OCI-LY1 (cell line): ENCODE results near the gene MLC1.

ENCODE experiments used
- H2AFZ ChIP-seq: fragments of 200-600 bp; sonication (generic), shearing (Covaris generic); 2 replicates; pipeline ENCODE4 v1.6.0; 2014; ENCODE audit warnings: antibody characterized with exemption, mild to moderate bottlenecking, low read length
- H3F3A ChIP-seq: fragments of 200-600 bp; sonication (generic), shearing (Covaris generic); 2 replicates; pipeline ENCODE4 v1.6.0; 2014; ENCODE audit warnings: mild to moderate bottlenecking, antibody characterized with exemption, low read length, moderate library complexity; ENCODE audit not compliant: insufficient read depth
- H3K27ac ChIP-seq: fragments of 200-600 bp; sonication (generic); 2 replicates; pipeline ENCODE4 v1.5.1; 2014; ENCODE audit warnings: low read length, mixed run types, mild to moderate bottlenecking, low read depth; ENCODE audit not compliant: poor library complexity, severe bottlenecking
- H3K27me3 ChIP-seq: fragments of 200-600 bp; sonication (generic); 2 replicates; pipeline ENCODE4 v1.6.0; 2014; ENCODE audit warnings: antibody characterized with exemption, mild to moderate bottlenecking, low read length, moderate library complexity; ENCODE audit not compliant: insufficient read depth
- H3K36me3 ChIP-seq: fragments of 200-600 bp; sonication (generic); 2 replicates; pipeline ENCODE4 v1.6.1; 2014; ENCODE audit warnings: mild to moderate bottlenecking, antibody characterized with exemption, low read length, moderate library complexity, mixed read lengths; ENCODE audit not compliant: insufficient read depth
- H3K4me1 ChIP-seq: fragments of 200-600 bp; sonication (generic); 2 replicates; pipeline ENCODE4 v1.5.1; 2014; ENCODE audit warnings: mild to moderate bottlenecking, low read length, moderate library complexity; ENCODE audit not compliant: insufficient read depth, severe bottlenecking
- H3K4me2 ChIP-seq: fragments of 200-600 bp; sonication (generic), shearing (Covaris generic); 2 replicates; pipeline ENCODE4 v1.6.1; 2014; ENCODE audit warnings: low read length
- H3K4me3 ChIP-seq: fragments of 200-600 bp; sonication (generic); 2 replicates; pipeline ENCODE4 v1.5.1; 2014; ENCODE audit warnings: low read length, low read depth, mild to moderate bottlenecking, mixed read lengths; ENCODE audit not compliant: poor library complexity, severe bottlenecking
- H3K79me2 ChIP-seq: fragments of 200-600 bp; shearing (Covaris generic); 2 replicates; pipeline ENCODE4 v1.6.1; 2016; ENCODE audit warnings: mixed run types, low read length, mixed read lengths; ENCODE audit not compliant: insufficient read depth
- H3K9ac ChIP-seq: fragments of 200-600 bp; sonication (generic), shearing (Covaris generic); 2 replicates; pipeline ENCODE4 v1.6.1; 2014; ENCODE audit warnings: mild to moderate bottlenecking, low read length, mixed read lengths
- H3K9me2 ChIP-seq: fragments of 200-600 bp; sonication (generic), shearing (Covaris generic); 2 replicates; pipeline ENCODE4 v1.6.1; 2014; ENCODE audit warnings: low read depth, mild to moderate bottlenecking, low read length, mixed read lengths
- H3K9me3 ChIP-seq: fragments of 200-600 bp; shearing (Covaris generic); 2 replicates; pipeline ENCODE4 v1.6.1; 2014; ENCODE audit warnings: low read length, mixed read lengths
- H4K20me1 ChIP-seq: fragments of 200-600 bp; sonication (generic), shearing (Covaris generic); 2 replicates; pipeline ENCODE4 v1.6.0; 2016; ENCODE audit warnings: mild to moderate bottlenecking, low read length; ENCODE audit not compliant: insufficient read depth
- EZH2 ChIP-seq: fragments of 200-600 bp; sonication (generic), shearing (Covaris generic); IDR thresholded peaks from 2 replicates; pipeline ENCODE4 v1.8.0; 2017; ENCODE audit warnings: borderline replicate concordance, mixed run types, mild to moderate bottlenecking, antibody characterized with exemption, low read length, moderate library complexity, mixed read lengths
- TF ChIP-seq, protein P1 (sequence below): fragments of 200-600 bp; sonication (generic), shearing (Covaris generic); IDR thresholded peaks from 2 replicates; pipeline ENCODE4 v1.5.1; 2017; ENCODE audit warnings: mild to moderate bottlenecking, antibody characterized with exemption, low read length, moderate library complexity, mixed read lengths

The MLC1 gene

DNA sequence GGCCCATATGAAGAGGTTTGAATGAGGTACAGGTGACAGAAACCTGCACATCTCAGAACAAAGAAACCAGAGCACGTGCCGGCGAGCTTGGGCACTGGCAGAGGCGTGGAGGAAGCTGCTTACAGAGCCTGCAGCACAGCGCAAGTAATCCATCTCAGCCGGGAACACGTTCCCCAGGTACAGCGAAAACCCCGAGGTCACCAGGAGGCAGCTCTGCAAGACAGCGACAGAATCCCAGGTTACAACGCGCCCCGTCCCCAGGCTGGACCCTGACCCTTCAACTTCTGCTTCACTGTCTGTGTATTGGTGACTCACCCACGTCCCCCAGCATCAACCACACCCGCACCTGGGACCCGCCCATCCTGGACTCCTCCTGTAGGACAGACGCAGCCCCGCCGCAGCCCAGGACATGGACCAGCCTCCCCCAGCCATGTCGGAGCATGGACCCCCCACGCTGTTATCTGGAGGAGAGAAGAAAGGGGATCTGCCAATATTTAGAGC, 2.2 kb downstream of the MLC1 start:
- Histone ChIP-seq H4K20me1 (no peaks in the 10 kb centered on the region), H3K27me3 (peaks cover 9% of the 10 kb centered on the region; the same call in 1 of the 2 replicates), H3F3A (no peaks in the 10 kb centered on the region), H3K4me2 (no peak overlapping the region), H2AFZ (no peak overlapping the region), H3K9me3 (peaks cover 8% of the 10 kb centered on the region; the same call in 1 of the 2 replicates), H3K36me3 (no peaks in the 10 kb centered on the region; the same call in 1 of the 2 replicates), H3K27ac (no peak overlapping the region), H3K9ac (no peak overlapping the region), H3K79me2 (no peaks in the 10 kb centered on the region), H3K4me3 (no peak overlapping the region), H3K4me1 (peaks cover 7% of the 10 kb centered on the region), H3K9me2 (no peaks in the 10 kb centered on the region)
- TF ChIP-seq, protein P1, sequence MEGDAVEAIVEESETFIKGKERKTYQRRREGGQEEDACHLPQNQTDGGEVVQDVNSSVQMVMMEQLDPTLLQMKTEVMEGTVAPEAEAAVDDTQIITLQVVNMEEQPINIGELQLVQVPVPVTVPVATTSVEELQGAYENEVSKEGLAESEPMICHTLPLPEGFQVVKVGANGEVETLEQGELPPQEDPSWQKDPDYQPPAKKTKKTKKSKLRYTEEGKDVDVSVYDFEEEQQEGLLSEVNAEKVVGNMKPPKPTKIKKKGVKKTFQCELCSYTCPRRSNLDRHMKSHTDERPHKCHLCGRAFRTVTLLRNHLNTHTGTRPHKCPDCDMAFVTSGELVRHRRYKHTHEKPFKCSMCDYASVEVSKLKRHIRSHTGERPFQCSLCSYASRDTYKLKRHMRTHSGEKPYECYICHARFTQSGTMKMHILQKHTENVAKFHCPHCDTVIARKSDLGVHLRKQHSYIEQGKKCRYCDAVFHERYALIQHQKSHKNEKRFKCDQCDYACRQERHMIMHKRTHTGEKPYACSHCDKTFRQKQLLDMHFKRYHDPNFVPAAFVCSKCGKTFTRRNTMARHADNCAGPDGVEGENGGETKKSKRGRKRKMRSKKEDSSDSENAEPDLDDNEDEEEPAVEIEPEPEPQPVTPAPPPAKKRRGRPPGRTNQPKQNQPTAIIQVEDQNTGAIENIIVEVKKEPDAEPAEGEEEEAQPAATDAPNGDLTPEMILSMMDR: no peak
- TF ChIP-seq EZH2: no peak

GRCh38 chr22:50082197-50082715, 3.0 kb downstream of the MLC1 start:
- Histone ChIP-seq H4K20me1 (no peaks in the 10 kb centered on the region), H3K27ac (no peak overlapping the region), H3K79me2 (no peaks in the 10 kb centered on the region), H3K4me2 (no peak overlapping the region), H3K9me3 (peaks cover under 1% of the 10 kb centered on the region; the same call in 1 of the 2 replicates), H3F3A (no peaks in the 10 kb centered on the region), H3K36me3 (no peaks in the 10 kb centered on the region; the same call in 1 of the 2 replicates), H2AFZ (no peak overlapping the region), H3K27me3 (peaks cover 1% of the 10 kb centered on the region; the same call in 1 of the 2 replicates), H3K9ac (no peak overlapping the region), H3K4me1 (peaks cover 7% of the 10 kb centered on the region), H3K4me3 (no peak overlapping the region), H3K9me2 (no peaks in the 10 kb centered on the region)
- TF ChIP-seq, protein P1: no peak
- TF ChIP-seq EZH2: no peak

- no peak overlapping the region for H3K9ac ChIP-seq
- TF ChIP-seq, protein P1: no peak
- no peak for TF ChIP-seq EZH2
Measured at GRCh38 chr22:50081426-50082196, 3.6 kb downstream of the MLC1 start.

More at GRCh38 chr22:50081426-50082196, 3.6 kb downstream of the MLC1 start:
- Histone ChIP-seq H3K4me1 (peaks cover 12% of the 10 kb centered on the region), H3K27me3 (no peaks in the 10 kb centered on the region), H3K4me2 (no peak overlapping the region), H2AFZ (no peak overlapping the region), H3K4me3 (no peak overlapping the region), H3K9me2 (no peaks in the 10 kb centered on the region), H3K9me3 (no peaks in the 10 kb centered on the region), H3K36me3 (no peaks in the 10 kb centered on the region; the same call in 1 of the 2 replicates), H4K20me1 (no peaks in the 10 kb centered on the region), H3K79me2 (no peaks in the 10 kb centered on the region), H3K27ac (no peak overlapping the region), H3F3A (no peaks in the 10 kb centered on the region)
